GM12878 (cell line): ENCODE measurements around the gene CFAP410. TPM values are rescaled to one million over a fixed set of nuclear protein-coding genes. Genes with fewer than 3 reads are reported as not detected.

Experiments used
- BCL11A ChIP-seq: IDR thresholded peaks from 2 replicates; pipeline ENCODE4 v1.6.1; 2011; ENCODE audit warnings: low read depth, low read length
- BHLHE40 ChIP-seq, 2 experiments: fragments of 450-650 bp in 1 of 2; IDR thresholded peaks; 2 replicates each; pipeline ENCODE4 v1.6.1; 2011 to 2017; ENCODE audit warnings: low read depth in 2 of 2, borderline replicate concordance in 1 of 2, improper control_type of control experiment in 1 of 2, low read length in 1 of 2, mild to moderate bottlenecking in 1 of 2
- BMI1 ChIP-seq: fragments of 450-650 bp; IDR thresholded peaks from 2 replicates; pipeline ENCODE4 v1.6.1; 2016; ENCODE audit warnings: mild to moderate bottlenecking, moderate library complexity, borderline replicate concordance
- BRCA1 ChIP-seq: IDR thresholded peaks from 2 replicates; pipeline ENCODE4 v1.6.1; 2011; ENCODE audit warnings: low read depth, low read length, improper control_type of control experiment
- CREM ChIP-seq: IDR thresholded peaks from 2 replicates; pipeline ENCODE4 v1.6.1; 2014; ENCODE audit warnings: antibody characterized with exemption, low read depth
- E2F4 ChIP-seq: IDR thresholded peaks from 2 replicates; pipeline ENCODE4 v1.6.1; 2012; ENCODE audit warnings: low read depth, low read length, improper control_type of control experiment
- E4F1 ChIP-seq: fragments of 450-650 bp; IDR thresholded peaks from 2 replicates; pipeline ENCODE4 v1.6.1; 2018; ENCODE audit warnings: borderline replicate concordance, mild to moderate bottlenecking; ENCODE audit not compliant: partially characterized antibody
- ESRRA ChIP-seq: IDR thresholded peaks from 2 replicates; pipeline ENCODE4 v1.6.1; 2012; ENCODE audit warnings: mild to moderate bottlenecking, low read length, improper control_type of control experiment
- HDAC2 ChIP-seq: fragments of 200-600 bp; sonication (generic); IDR thresholded peaks from 2 replicates; pipeline ENCODE4 v1.6.1; 2017
- HDAC6 ChIP-seq: fragments of 200-600 bp; sonication (generic); IDR thresholded peaks from one replicate; pipeline ENCODE4 v1.8.0; 2017; ENCODE audit warnings: antibody characterized with exemption; ENCODE audit not compliant: unreplicated experiment
- IKZF1 ChIP-seq: fragments of 450-650 bp; conservative IDR thresholded peaks from 2 replicates; pipeline ENCODE4 v1.6.1; 2017; ENCODE audit warnings: antibody characterized with exemption, mild to moderate bottlenecking
- IKZF2 ChIP-seq, 2 experiments: fragments of 450-650 bp; IDR thresholded peaks; 2 replicates each; pipeline ENCODE4 v1.6.1; 2017; ENCODE audit warnings: mild to moderate bottlenecking in 2 of 2, moderate library complexity in 2 of 2
- JUNB ChIP-seq: IDR thresholded peaks from 2 replicates; pipeline ENCODE4 v1.6.1; 2016; ENCODE audit warnings: antibody characterized with exemption, mild to moderate bottlenecking
- NFYA ChIP-seq: IDR thresholded peaks from 2 replicates; pipeline ENCODE4 v1.6.1; 2011; ENCODE audit warnings: low read depth, mild to moderate bottlenecking, low read length, improper control_type of control experiment, borderline replicate concordance
- NFYB ChIP-seq: IDR thresholded peaks from 2 replicates; pipeline ENCODE4 v1.6.1; 2011; ENCODE audit warnings: low read depth, mild to moderate bottlenecking, low read length, improper control_type of control experiment, moderate library complexity; ENCODE audit not compliant: insufficient read depth
- NR2F1 ChIP-seq: fragments of 450-650 bp; conservative IDR thresholded peaks from 2 replicates; pipeline ENCODE4 v1.6.1; 2017; ENCODE audit warnings: mild to moderate bottlenecking
- POU2F2 ChIP-seq: IDR thresholded peaks from 3 replicates; pipeline ENCODE4 v1.6.1; 2011; ENCODE audit warnings: low read depth, mild to moderate bottlenecking, low read length, borderline replicate concordance
- RAD51 ChIP-seq: fragments of 450-650 bp; IDR thresholded peaks from 2 replicates; pipeline ENCODE4 v1.6.1; 2016; ENCODE audit warnings: moderate library complexity, mild to moderate bottlenecking, inconsistent platforms
- SKIL ChIP-seq: fragments of 450-650 bp; IDR thresholded peaks from 2 replicates; pipeline ENCODE4 v1.6.1; 2017; ENCODE audit warnings: mild to moderate bottlenecking, low read depth, inconsistent platforms; ENCODE audit not compliant: poor library complexity, severe bottlenecking
- SMAD1 ChIP-seq: fragments of 450-650 bp; IDR thresholded peaks from 2 replicates; pipeline ENCODE4 v1.6.1; 2018; ENCODE audit warnings: mild to moderate bottlenecking, low read depth; ENCODE audit not compliant: partially characterized antibody
- TAF1 ChIP-seq: IDR thresholded peaks from 2 replicates; pipeline ENCODE4 v1.6.1; 2011; ENCODE audit warnings: mild to moderate bottlenecking, low read depth, low read length, borderline replicate concordance
- ZBED1 ChIP-seq: IDR thresholded peaks from 2 replicates; pipeline ENCODE4 v1.6.1; 2016; ENCODE audit warnings: borderline replicate concordance
- polyA plus RNA-seq, 11 experiments: library from polyadenylated mRNA; depleted of rRNA in 4 of 11; unstranded in 6 of 11; stranded (reverse) in 5 of 11; fragments of >200 nt; fragmentation: Nextera tagmentation in 4 of 11; fragmentation: Illumina TruSeq in 1 of 11; extraction: Ambion mirVana in 4 of 11; extraction: Trizol in 1 of 11; gene quantifications; 1 replicate in 1 of 11; 2 replicates in 10 of 11; pipeline versions ENCODE4 v1.2.1 to v1.2.3, GENCODE V29; 2011 to 2016; ENCODE audit warnings: inconsistent platforms in 2 of 11, missing spikeins in 2 of 11, low read depth in 1 of 11
- total RNA-seq, 4 experiments: library from RNA; depleted of rRNA in 3 of 4; stranded (reverse); fragments of >200 nt in 3 of 4; fragmentation: Illumina TruSeq in 1 of 4; extraction: Trizol in 1 of 4; gene quantifications; 2 replicates each; pipeline versions ENCODE4 v1.2.1 to v1.2.3, GENCODE V29; 2013 to 2021
- TF ChIP-seq, protein P1 (sequence below): IDR thresholded peaks from 2 replicates; pipeline ENCODE4 v1.6.1; 2012; ENCODE audit warnings: low read length, inconsistent platforms

Gene CFAP410
- total and polyA plus RNA-seq, 10 of the 15 experiments (the other 5 are each of a cell fraction or from before 2014, with no cell fraction given): 0.14 to 24.8 (median 11.3) TPM

- TF ChIP-seq ESRRA: no peak; the same call in 1 of the 2 replicates
- peak; percentile 100 for TF ChIP-seq CREM
- no peak for TF ChIP-seq BMI1
- no peak for TF ChIP-seq NFYA
- TF ChIP-seq BCL11A: no peak
- no peak for TF ChIP-seq HDAC6
- TF ChIP-seq, protein P1, sequence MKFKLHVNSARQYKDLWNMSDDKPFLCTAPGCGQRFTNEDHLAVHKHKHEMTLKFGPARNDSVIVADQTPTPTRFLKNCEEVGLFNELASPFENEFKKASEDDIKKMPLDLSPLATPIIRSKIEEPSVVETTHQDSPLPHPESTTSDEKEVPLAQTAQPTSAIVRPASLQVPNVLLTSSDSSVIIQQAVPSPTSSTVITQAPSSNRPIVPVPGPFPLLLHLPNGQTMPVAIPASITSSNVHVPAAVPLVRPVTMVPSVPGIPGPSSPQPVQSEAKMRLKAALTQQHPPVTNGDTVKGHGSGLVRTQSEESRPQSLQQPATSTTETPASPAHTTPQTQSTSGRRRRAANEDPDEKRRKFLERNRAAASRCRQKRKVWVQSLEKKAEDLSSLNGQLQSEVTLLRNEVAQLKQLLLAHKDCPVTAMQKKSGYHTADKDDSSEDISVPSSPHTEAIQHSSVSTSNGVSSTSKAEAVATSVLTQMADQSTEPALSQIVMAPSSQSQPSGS: no peak
- TF ChIP-seq RAD51: no peak
- peak; percentile 47; the same call in 1 of the 2 replicates for TF ChIP-seq NFYB
- TF ChIP-seq POU2F2: peak; percentile 51; the same call in 1 of the 3 replicates
- 0 out of 2 replicates have a peak, but pooled peaks have one; percentile 31 for TF ChIP-seq BRCA1
- TF ChIP-seq BHLHE40 (IDR thresholded peaks at IDR 0.05; ENCODE audit: borderline replicate concordance in 1 of 2, low read depth in 2 of 2, low read length in 1 of 2): peak; percentile 54 to 84; a peak in 3 of 4 replicates
- TF ChIP-seq NR2F1: peak; percentile 72
- TF ChIP-seq ZBED1: no peak; the same call in 1 of the 2 replicates
- TF ChIP-seq TAF1: peak; percentile 83
- no peak for TF ChIP-seq SKIL
- no peak for TF ChIP-seq JUNB
- no peak for TF ChIP-seq HDAC2
- peak; percentile 74 for TF ChIP-seq SMAD1
- peak; percentile 94 for TF ChIP-seq IKZF1
- TF ChIP-seq E4F1: peak; percentile 93
- TF ChIP-seq IKZF2 (IDR thresholded peaks at IDR 0.05): no peak; a peak in 1 of 4 replicates
- TF ChIP-seq E2F4: peak; percentile 52; the same call in 1 of the 2 replicates
These were observed at the start of gene CFAP410 (continued) for GRCh38 chr21:44338971-44339910.
